GM19023 (cell line): ENCODE measurements around the gene TRAF3IP1.
"Not testable (repeated sequence)": the region's sequence is repeated elsewhere in the genome, so short reads cannot be mapped to it uniquely, and the experiment has no call there.

Experiments used
- ATAC-seq: cut with Tn5 transposase; IDR thresholded peaks from one replicate; pipeline ENCODE4 v1.9.1; 2021; ENCODE audit warnings: mild to moderate bottlenecking, moderate library complexity; ENCODE audit not compliant: unreplicated experiment

TRAF3IP1 gene

DNA sequence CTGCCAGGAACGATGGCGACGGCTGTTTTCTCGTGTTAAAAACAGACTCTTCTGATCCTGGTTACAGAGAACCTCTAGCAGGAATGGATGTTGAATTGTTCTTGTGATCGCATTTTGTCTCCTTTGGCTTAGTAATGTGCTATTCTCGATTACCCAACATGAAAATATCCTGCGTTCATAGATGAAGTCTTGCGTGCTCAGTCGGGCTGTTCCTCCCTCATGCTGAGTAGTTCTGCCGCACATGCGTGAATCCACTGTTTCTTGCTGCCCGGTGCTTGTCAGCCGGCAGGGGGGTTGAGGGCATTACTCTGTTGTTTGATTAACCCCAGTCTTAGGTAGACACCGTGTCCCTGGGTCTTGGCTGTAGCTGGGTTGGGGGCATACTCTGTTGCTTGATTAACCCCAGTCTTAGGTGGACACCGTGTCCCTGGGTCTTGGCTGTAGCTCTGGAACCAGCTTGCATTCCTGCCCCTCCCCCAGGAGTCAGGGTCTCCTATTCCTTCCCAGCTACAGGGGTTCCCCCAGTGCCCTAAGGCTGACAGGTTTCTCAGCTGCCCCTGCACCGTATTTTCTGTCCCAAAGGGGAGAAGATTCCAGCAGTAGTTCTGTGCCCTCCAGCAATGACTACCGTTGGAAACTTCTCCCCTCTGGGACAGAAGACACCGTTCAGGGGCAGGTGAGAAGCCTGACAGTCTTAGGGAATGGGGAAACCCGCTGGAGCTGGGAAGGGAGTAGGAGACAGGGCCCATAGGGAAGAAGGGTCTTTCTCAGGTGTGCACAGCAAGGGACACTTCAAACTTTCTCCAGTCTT, 84.3 kb downstream of the TRAF3IP1 start:
- no peak for ATAC-seq

DNA sequence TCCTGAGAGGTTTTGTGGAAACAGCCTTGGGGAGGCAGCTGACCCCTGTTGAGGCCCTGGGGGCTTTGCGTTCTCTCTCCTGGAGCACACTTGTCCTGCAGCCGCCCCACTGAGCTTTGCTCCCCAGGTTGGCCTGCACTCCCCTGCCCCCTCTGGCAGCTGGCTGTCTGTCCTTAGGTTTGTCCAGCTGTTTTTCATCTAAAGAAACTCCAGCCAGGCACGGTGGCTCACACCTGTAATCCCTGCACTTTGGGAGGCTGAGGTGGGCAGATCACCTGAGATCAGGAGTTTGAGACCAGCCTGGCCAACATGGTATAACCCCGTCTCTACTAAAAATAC, 84.9 kb downstream of the TRAF3IP1 start:
- not testable (repeated sequence) for ATAC-seq

DNA sequence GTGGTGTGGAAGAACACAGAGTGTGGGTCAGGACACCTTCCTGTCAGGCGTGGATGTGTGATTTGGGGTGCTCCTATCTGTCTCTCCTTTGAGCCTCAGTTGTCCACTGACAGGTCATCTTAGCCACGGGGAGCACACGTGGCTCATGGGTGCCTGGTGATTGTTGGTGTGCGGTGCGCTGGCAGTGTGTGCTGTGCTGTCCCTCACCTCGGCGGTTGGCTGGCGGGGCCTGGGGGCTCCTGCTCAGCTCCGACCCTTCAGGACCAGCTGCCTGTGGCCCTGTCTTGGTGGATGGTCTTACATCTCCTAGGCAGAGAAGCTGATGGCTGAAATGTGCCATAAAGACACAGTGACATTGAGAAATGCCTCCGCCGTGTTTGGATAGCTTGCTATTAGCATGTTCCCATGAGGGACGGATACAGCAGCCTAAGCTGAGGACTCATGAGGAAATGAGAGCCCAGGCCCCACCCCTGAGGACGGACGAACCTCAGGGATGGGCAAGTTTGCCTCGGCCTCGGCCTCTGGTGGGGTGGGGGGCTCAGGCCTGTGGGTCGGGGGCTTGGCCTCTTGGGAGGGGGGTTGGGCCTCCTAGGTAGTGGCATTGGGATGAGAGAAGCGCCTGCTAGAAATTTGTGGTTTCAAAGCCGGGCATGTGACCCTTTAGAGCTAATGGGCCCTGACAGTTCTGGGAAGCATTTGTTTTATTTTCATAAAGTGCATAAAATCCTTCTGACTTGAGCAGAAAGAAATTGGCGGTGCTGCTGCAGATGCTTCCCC, 86.1 kb downstream of the TRAF3IP1 start:
- no peak for ATAC-seq

DNA sequence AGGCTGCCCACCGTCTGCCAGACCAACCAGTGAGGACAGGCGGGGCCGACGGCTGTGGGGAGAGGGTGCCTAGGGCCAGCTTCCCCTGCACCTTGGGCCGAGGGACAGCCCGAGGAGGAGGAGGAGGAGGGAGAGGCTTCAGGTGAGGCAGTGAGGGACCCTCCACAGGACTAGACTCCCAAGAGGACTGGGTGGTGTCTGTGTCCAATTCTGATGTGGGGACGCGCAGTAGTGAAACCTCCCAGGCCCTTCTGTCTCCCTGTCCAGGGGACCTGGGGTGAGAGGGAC, 86.6 kb downstream of the TRAF3IP1 start:
- ATAC-seq: no peak

DNA sequence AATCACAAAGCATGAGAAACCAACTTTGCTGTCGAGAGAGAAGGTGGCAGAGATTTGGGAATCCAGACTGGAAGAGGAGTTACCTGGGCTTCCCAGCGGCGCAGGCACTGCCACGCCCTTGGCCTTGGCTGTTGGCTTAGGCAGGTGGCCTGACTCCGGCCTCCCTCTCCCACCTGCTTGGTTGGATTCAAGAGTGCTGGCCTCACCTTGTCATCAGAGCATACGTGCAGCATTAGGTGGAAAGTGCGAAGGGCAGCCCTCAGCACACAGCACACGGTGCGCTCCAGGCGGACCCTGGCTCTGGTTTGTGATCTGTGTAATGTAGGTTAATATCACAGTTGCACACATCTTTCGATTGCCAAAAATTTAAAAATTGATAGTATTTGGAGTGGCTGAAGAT, 87.2 kb downstream of the TRAF3IP1 start:
- no peak for ATAC-seq

DNA sequence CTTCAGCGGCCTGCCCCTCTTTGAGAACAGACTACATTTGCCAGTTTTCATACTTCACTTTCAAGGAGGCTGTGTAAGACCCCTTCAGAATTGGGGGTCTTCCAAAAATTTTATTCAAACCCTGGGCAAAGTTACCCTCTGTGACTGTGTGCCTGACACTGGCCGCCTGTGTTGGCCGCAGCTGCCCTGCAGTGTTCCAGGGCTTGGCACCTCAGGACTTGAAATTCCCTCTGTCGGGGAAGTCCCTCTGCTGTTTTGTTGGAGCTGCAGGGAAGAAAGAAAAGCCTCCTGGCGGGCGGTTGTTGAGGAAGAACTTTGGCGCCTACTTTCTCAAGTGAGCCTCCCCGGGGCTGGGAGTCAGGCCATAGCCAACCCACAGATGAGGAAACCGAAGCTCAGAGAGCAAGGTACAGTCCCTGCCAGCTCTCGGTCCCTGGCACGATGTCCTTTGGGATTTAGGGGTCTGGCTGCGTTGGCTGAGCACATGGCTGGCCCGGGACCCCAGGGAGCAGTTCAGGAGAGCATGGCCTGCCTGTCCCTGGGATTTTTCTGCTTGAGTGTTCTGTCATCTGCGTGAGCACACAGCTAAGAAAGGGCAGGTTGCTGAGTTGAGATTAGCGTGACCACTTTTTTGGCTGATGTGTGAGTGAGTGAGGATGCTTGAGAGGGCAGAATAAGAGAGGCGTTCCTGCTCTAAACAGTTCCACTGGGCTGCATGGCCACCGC, 88.5 kb downstream of the TRAF3IP1 start:
- ATAC-seq: no peak

DNA sequence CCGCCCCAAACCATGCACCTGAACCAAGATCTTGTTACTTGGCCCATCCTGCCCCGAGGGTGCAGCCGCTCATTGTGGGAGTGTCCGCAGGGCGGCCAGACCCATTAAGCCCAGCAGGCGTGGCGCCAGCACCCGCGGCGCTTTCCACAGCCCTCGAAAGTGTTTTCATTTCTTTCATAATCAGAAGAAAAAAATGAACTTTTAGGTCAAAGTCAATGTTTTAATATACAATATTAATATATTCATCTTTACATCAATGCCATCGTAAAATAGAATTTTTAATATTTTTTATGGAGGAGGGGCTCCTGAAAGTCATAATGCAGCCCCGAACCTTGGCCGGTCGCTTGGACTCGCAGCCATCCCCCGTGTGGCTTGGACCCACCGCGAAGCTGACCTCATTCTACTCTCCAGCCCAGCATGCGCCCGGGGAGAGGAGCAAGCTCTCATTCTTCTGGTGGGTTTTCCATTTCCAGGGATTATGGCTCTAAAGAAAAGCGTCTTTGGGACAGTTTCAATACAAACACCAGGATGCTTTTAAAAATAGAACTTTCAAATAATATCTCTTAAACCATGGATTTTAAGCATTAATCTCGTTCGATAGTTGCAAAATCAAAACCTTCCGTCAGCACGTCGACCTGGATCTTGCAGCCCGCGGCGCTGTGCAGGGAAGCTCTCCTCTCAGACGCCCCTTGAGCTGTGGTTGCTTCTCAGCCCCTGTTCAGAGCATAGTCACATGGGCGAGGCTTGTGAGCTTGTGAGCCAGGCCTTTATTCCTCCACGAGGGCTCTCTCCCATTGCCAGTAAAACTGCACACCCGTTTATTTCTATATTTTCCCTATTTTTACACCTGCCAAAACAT, 89.3 kb downstream of the TRAF3IP1 start:
- no peak for ATAC-seq

DNA sequence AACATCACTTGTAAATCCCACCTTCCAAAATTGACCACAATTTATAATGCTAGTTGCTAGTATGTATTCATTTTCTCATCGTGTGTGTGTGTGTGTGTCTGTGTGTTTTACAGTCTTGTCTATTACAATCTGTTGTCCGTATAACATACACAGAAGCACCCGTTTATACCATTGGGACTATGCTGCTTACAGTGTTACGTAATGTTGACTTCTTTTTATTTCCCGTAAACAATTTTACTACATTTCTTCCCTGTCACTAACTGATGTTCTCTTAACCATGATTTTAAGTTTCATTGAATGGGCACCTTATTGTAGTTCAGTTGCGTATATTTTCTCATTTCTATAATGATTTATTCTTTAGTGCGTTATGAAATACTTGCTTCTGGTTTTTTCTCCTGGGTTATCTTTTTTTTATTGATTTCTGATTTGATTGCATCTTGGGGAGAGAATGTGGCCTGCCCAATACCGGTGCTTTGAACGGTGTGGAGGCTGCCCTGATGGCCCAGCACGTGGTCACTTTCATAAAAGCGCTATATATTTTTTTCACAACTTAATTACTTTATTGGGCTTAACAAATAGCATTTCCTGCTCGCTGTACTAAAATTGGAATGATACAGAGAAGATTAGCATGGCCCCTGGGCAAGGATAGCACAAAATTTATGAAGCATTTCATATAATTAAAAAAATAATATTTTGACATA, 91.9 kb downstream of the TRAF3IP1 start:
- ATAC-seq: no peak

DNA sequence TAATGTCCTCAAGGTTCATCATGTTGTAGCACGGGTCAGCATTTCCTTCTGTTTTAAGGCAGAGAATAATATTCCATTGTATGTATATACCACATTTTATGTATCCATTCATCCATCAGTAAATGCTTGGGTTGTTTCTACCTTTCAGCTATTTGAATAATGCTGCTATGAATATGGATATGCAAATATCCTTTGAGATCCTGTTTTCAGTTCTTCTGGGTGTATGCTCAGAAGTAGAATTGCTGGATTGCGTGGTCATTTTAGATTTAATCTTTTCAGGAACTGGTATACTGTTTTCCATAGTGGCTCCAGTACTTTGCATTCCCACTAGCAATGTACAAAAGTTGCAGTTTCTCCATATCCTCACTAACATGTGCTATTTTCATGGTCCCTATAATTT, 93.0 kb downstream of the TRAF3IP1 start:
- ATAC-seq: no peak

DNA sequence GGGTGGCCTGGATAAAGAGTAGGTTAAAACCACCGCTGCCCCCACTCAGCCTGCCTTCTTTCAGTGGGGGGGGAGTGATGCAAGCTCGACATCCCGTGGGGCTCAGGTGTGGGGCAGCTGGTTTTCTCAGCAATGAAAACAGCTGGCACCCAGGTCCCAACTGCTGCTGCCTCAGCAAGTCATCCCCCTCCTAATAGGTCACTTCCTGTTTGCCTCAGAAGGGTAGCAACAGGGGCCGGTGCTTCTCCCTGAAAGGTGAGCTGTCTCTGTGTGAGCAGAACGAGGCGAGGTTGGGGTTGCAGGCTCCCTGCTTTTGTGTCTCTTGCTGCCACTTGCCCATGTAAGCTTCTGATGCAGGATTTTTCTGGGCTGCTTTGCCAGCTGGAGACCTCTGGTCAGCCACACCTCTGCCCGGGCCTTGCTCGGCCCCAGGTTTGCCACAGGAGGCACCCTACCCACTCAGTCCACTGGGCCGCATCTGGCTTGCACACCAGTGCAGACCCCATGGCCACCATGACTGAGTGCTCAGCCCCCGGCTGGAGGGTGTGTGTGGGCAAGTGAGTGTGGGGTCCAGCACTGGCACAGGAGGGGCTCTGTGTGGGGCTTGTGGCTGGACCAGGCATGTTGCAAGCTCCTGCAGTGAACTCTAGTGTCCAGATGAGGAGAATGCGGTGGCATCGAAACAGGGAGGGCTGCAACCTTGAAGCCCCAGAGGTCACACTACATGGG, 94.9 kb downstream of the TRAF3IP1 start:
- no peak for ATAC-seq

DNA sequence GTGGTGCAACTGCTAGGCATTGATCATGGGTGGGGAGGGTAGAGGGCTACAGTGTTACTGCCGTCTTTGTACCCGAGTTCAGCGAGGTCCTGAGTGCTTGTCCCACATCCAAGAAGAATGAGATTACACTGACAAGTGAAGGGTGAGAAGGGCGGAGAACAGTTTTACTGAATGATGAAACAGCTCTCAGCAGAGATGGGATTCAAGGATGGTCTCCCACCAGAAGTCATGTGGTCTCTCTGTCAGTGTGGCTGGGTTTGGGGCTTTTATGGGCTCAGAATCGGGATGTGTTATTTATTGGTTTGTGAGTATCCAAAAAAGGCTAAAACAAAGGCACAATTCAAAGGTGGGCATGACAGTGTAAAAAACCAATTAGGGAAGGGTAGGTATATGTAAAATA, 95.6 kb downstream of the TRAF3IP1 start:
- ATAC-seq: no peak

DNA sequence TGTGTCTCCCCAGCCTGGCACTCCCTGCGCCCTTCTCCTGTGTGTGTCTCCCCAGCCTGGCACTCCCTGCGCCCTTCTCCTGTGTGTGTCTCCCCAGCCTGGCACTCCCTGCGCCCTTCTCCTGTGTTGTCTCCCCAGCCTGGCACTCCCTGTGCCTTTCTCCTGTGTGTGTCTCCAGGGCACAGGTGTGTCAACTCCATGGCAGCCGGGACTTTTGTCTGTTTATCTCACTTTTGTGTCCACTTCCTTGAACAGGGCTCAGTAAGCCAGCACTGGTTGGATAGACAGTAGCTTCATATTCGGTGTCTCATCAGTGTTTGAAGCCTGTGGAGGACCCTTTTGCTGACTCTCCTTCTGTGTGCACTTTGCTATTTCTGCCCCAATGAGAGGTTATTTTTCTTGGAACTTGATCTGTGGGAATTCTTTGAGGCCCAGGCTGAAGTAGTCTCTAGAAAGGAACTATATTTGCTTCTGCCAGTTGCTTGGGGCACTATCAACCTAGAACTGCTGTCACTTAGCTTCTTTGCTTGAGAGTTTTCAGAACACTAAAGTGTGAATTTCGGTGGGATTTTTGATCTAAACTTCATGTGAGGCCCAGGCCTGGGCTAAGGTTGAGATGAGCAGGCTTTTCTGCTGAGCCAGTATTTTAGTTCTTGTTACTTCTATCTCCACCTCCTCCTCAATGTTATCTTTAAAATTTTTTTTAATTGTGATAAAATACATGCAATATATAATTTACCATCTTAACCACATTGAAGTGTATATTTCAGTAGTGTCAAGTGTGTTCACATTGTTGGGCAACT, 98.1 kb downstream of the TRAF3IP1 start:
- no peak for ATAC-seq

DNA sequence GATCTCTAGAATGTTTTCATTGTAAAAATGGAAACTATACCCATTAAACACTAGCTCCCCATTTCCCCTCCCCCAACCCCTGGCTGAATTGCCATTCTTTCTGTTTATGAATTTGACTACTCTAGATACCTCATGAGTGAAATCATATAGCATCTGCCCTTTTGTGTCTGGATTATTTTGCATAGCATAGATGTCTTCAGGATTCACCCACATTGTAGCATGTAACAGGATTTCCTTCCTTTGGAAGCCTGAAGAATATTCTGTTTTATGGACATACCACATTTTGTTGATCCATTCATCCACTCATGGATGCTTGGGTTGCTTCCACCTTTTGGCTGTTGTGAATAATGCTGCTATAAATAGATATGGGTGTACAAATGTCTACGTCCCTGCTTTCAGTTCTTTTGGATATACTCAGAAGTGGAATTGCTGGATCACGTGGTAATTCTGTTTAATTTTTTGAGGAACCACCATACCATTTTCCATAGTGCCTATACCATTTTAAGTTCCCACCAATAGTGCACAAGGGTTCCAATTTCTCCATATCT, 98.8 kb downstream of the TRAF3IP1 start:
- no peak for ATAC-seq

DNA sequence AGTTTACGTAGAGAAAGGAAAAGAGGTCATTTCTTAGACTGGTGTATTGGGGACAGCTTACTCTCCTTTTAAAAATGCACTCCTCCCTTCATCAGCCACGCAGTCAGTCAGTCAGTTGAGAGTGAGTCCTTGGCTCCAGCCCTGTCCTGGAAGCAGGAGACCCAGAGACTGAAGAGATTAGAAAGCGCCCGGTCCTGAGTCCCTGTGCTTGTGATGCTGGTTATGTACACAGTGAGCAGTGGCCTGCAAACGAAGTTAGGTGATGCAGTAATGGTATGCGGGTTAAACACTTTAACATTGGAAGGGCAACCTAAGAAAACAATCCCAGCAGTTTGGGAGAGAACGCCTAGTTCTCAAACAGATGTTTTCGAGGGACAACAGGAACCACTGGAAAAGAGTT, 100.1 kb downstream of the TRAF3IP1 start:
- ATAC-seq: no peak

DNA sequence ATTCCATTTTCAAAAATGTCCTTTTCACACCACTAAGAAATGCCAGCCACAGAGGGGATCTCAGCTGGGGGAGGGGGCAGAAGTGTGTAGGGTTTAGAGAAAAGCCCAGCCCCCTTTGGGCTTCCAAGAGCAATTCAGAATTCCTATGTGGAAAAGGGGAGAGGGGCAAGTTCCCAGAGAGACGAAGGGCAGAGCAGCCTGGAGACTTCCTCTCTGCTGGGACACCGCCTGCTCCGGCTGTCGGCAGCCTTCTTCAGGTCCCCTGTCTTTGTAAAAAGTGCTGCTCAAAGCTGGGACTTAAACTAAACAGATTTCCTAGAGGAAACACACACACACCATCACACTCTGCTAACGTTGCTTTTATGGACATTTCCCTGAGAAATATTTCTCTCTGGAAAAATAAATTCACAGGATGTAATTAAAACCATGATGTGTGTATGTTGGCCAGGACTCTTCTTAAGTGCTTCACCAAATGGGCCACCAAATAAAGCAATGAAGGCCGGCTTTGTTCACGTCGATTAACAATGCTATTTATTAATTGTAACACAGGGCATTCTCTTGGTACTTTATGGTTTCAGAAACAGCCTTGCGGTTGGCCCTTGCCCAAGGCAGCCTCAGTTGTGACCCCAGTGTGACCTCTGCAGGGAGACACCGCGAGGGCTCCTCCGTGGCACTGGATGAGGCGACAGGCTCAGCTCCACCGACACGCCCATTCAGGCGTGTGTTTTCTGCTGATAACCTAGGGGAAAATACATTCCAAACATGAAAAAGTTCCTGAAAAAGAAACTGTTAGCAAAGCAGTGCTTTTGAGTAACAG, 100.8 kb downstream of the TRAF3IP1 start:
- ATAC-seq: no peak

DNA sequence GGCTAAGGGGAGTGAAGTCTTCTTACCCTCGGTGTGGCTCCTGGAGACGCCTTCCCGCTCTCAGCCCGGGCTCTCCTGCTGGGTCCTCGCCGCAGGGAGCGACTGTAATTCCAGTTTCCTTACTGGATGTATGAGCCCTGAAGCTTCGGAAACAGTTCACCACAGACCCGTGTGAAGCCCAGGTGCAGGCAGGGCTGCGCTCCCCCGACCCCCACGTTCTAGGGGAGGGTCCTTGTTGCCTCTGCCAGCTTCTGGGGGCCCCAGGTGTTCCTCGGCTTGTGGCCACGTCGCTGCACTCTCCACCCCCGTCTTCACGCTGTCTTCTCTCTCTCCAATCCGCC, 101.3 kb downstream of the TRAF3IP1 start:
- ATAC-seq: no peak

DNA sequence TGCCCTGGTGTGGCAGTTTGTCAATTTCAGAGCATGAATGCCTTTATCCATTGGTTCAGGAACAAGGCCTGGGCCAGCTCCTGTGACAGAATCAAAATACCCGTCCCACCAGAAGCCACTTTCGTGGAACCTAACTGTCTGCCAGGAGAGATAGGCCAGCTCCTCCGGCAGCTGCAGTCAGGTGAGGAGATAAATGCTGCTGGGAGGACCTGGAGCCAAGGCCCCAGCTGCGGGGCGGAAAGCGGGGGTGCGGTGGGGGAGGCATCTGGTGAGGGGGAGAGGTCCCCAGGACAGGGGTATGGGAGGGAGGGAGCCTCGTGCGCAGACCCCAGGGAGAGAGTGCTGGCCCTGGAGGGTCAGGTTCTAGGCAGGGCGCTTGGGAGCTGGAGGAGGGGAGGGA, 102.0 kb downstream of the TRAF3IP1 start:
- ATAC-seq: no peak

DNA sequence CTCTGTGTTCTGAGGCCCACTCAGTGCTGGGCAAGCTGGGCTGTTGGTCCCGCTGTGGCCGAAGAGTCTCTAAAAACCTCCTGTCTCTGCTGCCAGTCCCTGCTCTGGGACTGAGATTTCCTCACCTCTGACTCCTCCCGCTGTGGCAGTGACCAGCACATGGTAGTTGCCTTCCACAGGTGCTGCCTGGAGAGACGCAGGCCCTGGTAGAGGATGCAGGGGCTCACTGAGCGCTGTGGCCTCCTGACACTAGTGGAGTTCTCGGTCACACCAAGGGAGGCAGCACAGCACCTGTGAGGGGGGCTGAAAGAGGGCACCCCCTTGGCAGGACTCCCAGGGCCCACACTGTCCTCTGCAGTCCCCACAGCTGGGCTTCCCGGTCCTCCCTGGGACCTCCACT, 102.6 kb downstream of the TRAF3IP1 start:
- ATAC-seq: no peak
